Measurements from ENCODE around the gene LAMC1.

Gene LAMC1

GRCh38 chr1:182990413-182991144 lies 32.6 kb upstream of the LAMC1 start:
- Histone ChIP-seq H3K9me3 (ENCODE audit: control extremely low read depth in 1 of 5, control insufficient read depth in 4 of 5, insufficient read depth in 2 of 5, low read depth in 1 of 5, low read length in 4 of 5) (no peaks in the 10 kb centered on the region), H3K4me3 (ENCODE audit: control insufficient read depth in 1 of 7, extremely low read depth in 1 of 7, insufficient read depth in 4 of 7, low read depth in 2 of 7, low read length in 6 of 7) (no peak overlapping the region), H3K36me3 (ENCODE audit: control insufficient read depth in 4 of 4, insufficient read depth in 4 of 4, low read length in 3 of 4) (no peaks in the 10 kb centered on the region), H3K27ac (ENCODE audit: insufficient read depth in 1 of 2, low read depth in 1 of 2, low read length in 2 of 2, poor library complexity in 1 of 2, severe bottlenecking in 2 of 2) (no peak overlapping the region), H3K27me3 (replicated peaks in 2 of 5; ENCODE audit: control insufficient read depth in 4 of 5, insufficient read depth in 5 of 5, low read length in 4 of 5) (no peaks in the 10 kb centered on the region), H3K4me1 (ENCODE audit: control extremely low read depth in 1 of 4, control insufficient read depth in 4 of 4, insufficient read depth in 4 of 4, low read length in 3 of 4) (no peaks in the 10 kb centered on the region)
- WGBS (ENCODE audit: insufficient coverage): 90% methylated on average over 2 of the region's 7 CpGs
- ChIA-PET POLR2A (no interaction called here), CTCF (no interaction called here)
- DNase-seq: no peak

- H3K36me3 ChIP-seq (ENCODE audit: control insufficient read depth in 4 of 4, insufficient read depth in 4 of 4, low read length in 3 of 4): no peaks in the 10 kb centered on the region
- H3K27ac ChIP-seq (ENCODE audit: insufficient read depth in 1 of 2, low read depth in 1 of 2, low read length in 2 of 2, poor library complexity in 1 of 2, severe bottlenecking in 2 of 2): no peak overlapping the region
- H3K4me3 ChIP-seq (ENCODE audit: control insufficient read depth in 1 of 7, extremely low read depth in 1 of 7, insufficient read depth in 4 of 7, low read depth in 2 of 7, low read length in 6 of 7): no peak overlapping the region
- peaks cover 0 to 6% (median 0%) of the 10 kb centered on the region in 4 experiments for H3K4me1 ChIP-seq (ENCODE audit: control extremely low read depth in 1 of 4, control insufficient read depth in 4 of 4, insufficient read depth in 4 of 4, low read length in 3 of 4)
- DNase-seq: peak in 1 of 3 donors; percentile 15
- CTCF ChIA-PET: no interaction called here
- H3K27me3 ChIP-seq (replicated peaks in 2 of 5; ENCODE audit: control insufficient read depth in 4 of 5, insufficient read depth in 5 of 5, low read length in 4 of 5): no peaks in the 10 kb centered on the region
- POLR2A ChIA-PET: no interaction called here
- no peaks in the 10 kb centered on the region for H3K9me3 ChIP-seq (ENCODE audit: control extremely low read depth in 1 of 5, control insufficient read depth in 4 of 5, insufficient read depth in 2 of 5, low read depth in 1 of 5, low read length in 4 of 5)
Observed at GRCh38 chr1:182993746-182994145, 29.5 kb upstream of the LAMC1 start.

- no peak overlapping the region for H3K27ac ChIP-seq (ENCODE audit: insufficient read depth in 1 of 2, low read depth in 1 of 2, low read length in 2 of 2, poor library complexity in 1 of 2, severe bottlenecking in 2 of 2)
- WGBS (ENCODE audit: insufficient coverage): 13% methylated on average over 1 of the region's 4 CpGs
- no peaks in the 10 kb centered on the region for H3K36me3 ChIP-seq (ENCODE audit: control insufficient read depth in 4 of 4, insufficient read depth in 4 of 4, low read length in 3 of 4)
- peak in 1 of 3 donors; percentile 6 for DNase-seq
- H3K4me1 ChIP-seq (ENCODE audit: control extremely low read depth in 1 of 4, control insufficient read depth in 4 of 4, insufficient read depth in 4 of 4, low read length in 3 of 4): peaks cover 0 to 6% (median 0%) of the 10 kb centered on the region in 4 experiments
- CTCF ChIA-PET: interaction anchor here (0.6 kb wide), 1 partner anchor 582 kb away, joined by 3 read pairs; no protein-coding TSS in a partner anchor
- no peaks in the 10 kb centered on the region for H3K9me3 ChIP-seq (ENCODE audit: control extremely low read depth in 1 of 5, control insufficient read depth in 4 of 5, insufficient read depth in 2 of 5, low read depth in 1 of 5, low read length in 4 of 5)
- H3K27me3 ChIP-seq (replicated peaks in 2 of 5; ENCODE audit: control insufficient read depth in 4 of 5, insufficient read depth in 5 of 5, low read length in 4 of 5): peaks cover 0 to 3% (median 0%) of the 10 kb centered on the region in 5 experiments
- POLR2A ChIA-PET: no interaction called here
- no peak overlapping the region for H3K4me3 ChIP-seq (ENCODE audit: control insufficient read depth in 1 of 7, extremely low read depth in 1 of 7, insufficient read depth in 4 of 7, low read depth in 2 of 7, low read length in 6 of 7)
Observed at GRCh38 chr1:182995894-182996293, 27.3 kb upstream of the LAMC1 start.

GRCh38 chr1:182996816-182997215 lies 26.4 kb upstream of the LAMC1 start:
- WGBS (ENCODE audit: insufficient coverage): no CpG with 5 or more reads among the region's 1 CpG
- no peaks in the 10 kb centered on the region for H3K36me3 ChIP-seq (ENCODE audit: control insufficient read depth in 4 of 4, insufficient read depth in 4 of 4, low read length in 3 of 4)
- CTCF ChIA-PET: no interaction called here
- no peak overlapping the region for H3K27ac ChIP-seq (ENCODE audit: insufficient read depth in 1 of 2, low read depth in 1 of 2, low read length in 2 of 2, poor library complexity in 1 of 2, severe bottlenecking in 2 of 2)
- no peak for DNase-seq
- no peak overlapping the region for H3K4me3 ChIP-seq (ENCODE audit: control insufficient read depth in 1 of 7, extremely low read depth in 1 of 7, insufficient read depth in 4 of 7, low read depth in 2 of 7, low read length in 6 of 7)
- no peaks in the 10 kb centered on the region for H3K9me3 ChIP-seq (ENCODE audit: control extremely low read depth in 1 of 5, control insufficient read depth in 4 of 5, insufficient read depth in 2 of 5, low read depth in 1 of 5, low read length in 4 of 5)
- peaks cover 0 to 6% (median 0%) of the 10 kb centered on the region in 4 experiments for H3K4me1 ChIP-seq (ENCODE audit: control extremely low read depth in 1 of 4, control insufficient read depth in 4 of 4, insufficient read depth in 4 of 4, low read length in 3 of 4)
- POLR2A ChIA-PET: no interaction called here
- peaks cover 0 to 3% (median 0%) of the 10 kb centered on the region in 5 experiments for H3K27me3 ChIP-seq (replicated peaks in 2 of 5; ENCODE audit: control insufficient read depth in 4 of 5, insufficient read depth in 5 of 5, low read length in 4 of 5)

GRCh38 chr1:182998482-182998881 lies 24.7 kb upstream of the LAMC1 start:
- no peak overlapping the region for H3K27ac ChIP-seq (ENCODE audit: insufficient read depth in 1 of 2, low read depth in 1 of 2, low read length in 2 of 2, poor library complexity in 1 of 2, severe bottlenecking in 2 of 2)
- H3K4me3 ChIP-seq (ENCODE audit: control insufficient read depth in 1 of 7, extremely low read depth in 1 of 7, insufficient read depth in 4 of 7, low read depth in 2 of 7, low read length in 6 of 7): no peak overlapping the region
- ChIA-PET CTCF (no interaction called here), POLR2A (no interaction called here)
- no peaks in the 10 kb centered on the region for H3K36me3 ChIP-seq (ENCODE audit: control insufficient read depth in 4 of 4, insufficient read depth in 4 of 4, low read length in 3 of 4)
- H3K27me3 ChIP-seq (replicated peaks in 2 of 5; ENCODE audit: control insufficient read depth in 4 of 5, insufficient read depth in 5 of 5, low read length in 4 of 5): peaks cover 0 to 3% (median 0%) of the 10 kb centered on the region in 5 experiments
- peaks cover 0 to 6% (median 0%) of the 10 kb centered on the region in 4 experiments for H3K4me1 ChIP-seq (ENCODE audit: control extremely low read depth in 1 of 4, control insufficient read depth in 4 of 4, insufficient read depth in 4 of 4, low read length in 3 of 4)
- no peak for DNase-seq
- H3K9me3 ChIP-seq (ENCODE audit: control extremely low read depth in 1 of 5, control insufficient read depth in 4 of 5, insufficient read depth in 2 of 5, low read depth in 1 of 5, low read length in 4 of 5): no peaks in the 10 kb centered on the region

- Histone ChIP-seq H3K27me3 (replicated peaks in 2 of 5; ENCODE audit: control insufficient read depth in 4 of 5, insufficient read depth in 5 of 5, low read length in 4 of 5) (peaks cover 0 to 3% (median 2%) of the 10 kb centered on the region in 5 experiments), H3K9me3 (ENCODE audit: control extremely low read depth in 1 of 5, control insufficient read depth in 4 of 5, insufficient read depth in 2 of 5, low read depth in 1 of 5, low read length in 4 of 5) (no peaks in the 10 kb centered on the region), H3K27ac (ENCODE audit: insufficient read depth in 1 of 2, low read depth in 1 of 2, low read length in 2 of 2, poor library complexity in 1 of 2, severe bottlenecking in 2 of 2) (no peak overlapping the region), H3K4me1 (ENCODE audit: control extremely low read depth in 1 of 4, control insufficient read depth in 4 of 4, insufficient read depth in 4 of 4, low read length in 3 of 4) (peaks cover 0 to 6% (median 0%) of the 10 kb centered on the region in 4 experiments), H3K36me3 (ENCODE audit: control insufficient read depth in 4 of 4, insufficient read depth in 4 of 4, low read length in 3 of 4) (no peaks in the 10 kb centered on the region), H3K4me3 (ENCODE audit: control insufficient read depth in 1 of 7, extremely low read depth in 1 of 7, insufficient read depth in 4 of 7, low read depth in 2 of 7, low read length in 6 of 7) (no peak overlapping the region)
- 100% methylated on average over 1 of the region's 4 CpGs for WGBS (ENCODE audit: insufficient coverage)
- no peak for DNase-seq
- ChIA-PET CTCF (no interaction called here), POLR2A (no interaction called here)
Observed at GRCh38 chr1:183000167-183000962, 22.9 kb upstream of the LAMC1 start.

GRCh38 chr1:183002267-183002666 lies 21.0 kb upstream of the LAMC1 start:
- CTCF ChIA-PET: no interaction called here
- H3K27ac ChIP-seq (ENCODE audit: insufficient read depth in 1 of 2, low read depth in 1 of 2, low read length in 2 of 2, poor library complexity in 1 of 2, severe bottlenecking in 2 of 2): no peak overlapping the region
- no peak for DNase-seq
- POLR2A ChIA-PET: no interaction called here
- peaks cover 0 to 3% (median 2%) of the 10 kb centered on the region in 5 experiments for H3K27me3 ChIP-seq (replicated peaks in 2 of 5; ENCODE audit: control insufficient read depth in 4 of 5, insufficient read depth in 5 of 5, low read length in 4 of 5)
- H3K36me3 ChIP-seq (ENCODE audit: control insufficient read depth in 4 of 4, insufficient read depth in 4 of 4, low read length in 3 of 4): no peaks in the 10 kb centered on the region
- H3K4me3 ChIP-seq (ENCODE audit: control insufficient read depth in 1 of 7, extremely low read depth in 1 of 7, insufficient read depth in 4 of 7, low read depth in 2 of 7, low read length in 6 of 7): no peak overlapping the region
- H3K9me3 ChIP-seq (ENCODE audit: control extremely low read depth in 1 of 5, control insufficient read depth in 4 of 5, insufficient read depth in 2 of 5, low read depth in 1 of 5, low read length in 4 of 5): no peaks in the 10 kb centered on the region
- no peaks in the 10 kb centered on the region for H3K4me1 ChIP-seq (ENCODE audit: control extremely low read depth in 1 of 4, control insufficient read depth in 4 of 4, insufficient read depth in 4 of 4, low read length in 3 of 4)
